Effector memory CD8-positive, alpha-beta T cell (primary cell): ENCODE data around the gene UFD1.
A peak's percentile ranks its signal among the peaks of the same experiment; 100 is the strongest.

Source experiments
- ATAC-seq: fragments of 150-1000 bp; cut with Tn5 transposase; replicated peaks from 2 replicates; pipeline ENCODE4 v1.10.0; 2021; ENCODE audit warnings: mild to moderate bottlenecking, moderate library complexity
- DNase-seq, 3 experiments: peaks; one replicate each; pipeline ENCODE4 v3.0.0; 2021
- H3K27ac Mint-ChIP-seq, 2 donors: one replicate each; pipeline ENCODE4 v1.8.0; 2022; ENCODE audit warnings: mild to moderate bottlenecking in 2 of 2, mixed read lengths in 2 of 2, moderate library complexity in 2 of 2
- H3K27me3 Mint-ChIP-seq, 2 donors: one replicate each; pipeline ENCODE4 v1.8.0; 2022; ENCODE audit warnings: mixed read lengths in 2 of 2
- H3K36me3 Mint-ChIP-seq: one replicate; pipeline ENCODE4 v1.8.0; 2022; ENCODE audit warnings: mild to moderate bottlenecking, moderate library complexity, mixed read lengths; ENCODE audit not compliant: insufficient read depth
- H3K4me1 Mint-ChIP-seq, 2 donors: one replicate each; pipeline ENCODE4 v1.8.0; 2022; ENCODE audit warnings: low read depth in 2 of 2, mixed read lengths in 2 of 2
- H3K4me3 Mint-ChIP-seq, 2 donors: one replicate each; pipeline ENCODE4 v1.8.0; 2022; ENCODE audit warnings: mild to moderate bottlenecking in 2 of 2, mixed read lengths in 2 of 2, moderate library complexity in 2 of 2
- H3K9me3 Mint-ChIP-seq, 2 donors: one replicate each; pipeline ENCODE4 v1.8.0; 2022; ENCODE audit warnings: mixed read lengths in 2 of 2

UFD1 gene

DNA sequence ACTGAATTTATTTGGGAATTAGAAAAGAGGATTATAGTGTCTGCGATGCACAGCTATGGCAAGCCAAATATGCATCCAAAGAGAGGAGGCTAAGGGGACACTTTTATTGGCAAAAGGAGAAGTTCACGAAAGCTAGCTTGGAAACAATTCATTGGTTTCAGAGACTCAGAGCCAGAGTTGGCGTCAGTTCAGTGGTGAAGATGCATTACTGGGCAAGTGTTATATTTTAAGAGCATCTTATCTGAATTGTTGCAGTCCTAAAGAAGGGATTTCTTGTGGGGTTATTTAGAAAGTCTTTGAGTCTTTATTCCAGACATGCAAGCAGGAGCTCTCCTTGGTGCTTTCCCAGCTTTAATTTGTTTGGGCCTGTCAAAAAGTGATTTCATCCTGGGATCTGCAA is 30.2 kb upstream of the UFD1 start:
- Mint-ChIP-seq H3K27ac (no peak overlapping the region), H3K9me3 (no peaks in the 10 kb centered on the region), H3K36me3 (no peaks in the 10 kb centered on the region), H3K4me3 (no peak overlapping the region), H3K27me3 (no peaks in the 10 kb centered on the region), H3K4me1 (peaks cover 6 to 7% of the 10 kb centered on the region in 2 donors)
- DNase-seq (no peak), ATAC-seq (no peak)

DNA sequence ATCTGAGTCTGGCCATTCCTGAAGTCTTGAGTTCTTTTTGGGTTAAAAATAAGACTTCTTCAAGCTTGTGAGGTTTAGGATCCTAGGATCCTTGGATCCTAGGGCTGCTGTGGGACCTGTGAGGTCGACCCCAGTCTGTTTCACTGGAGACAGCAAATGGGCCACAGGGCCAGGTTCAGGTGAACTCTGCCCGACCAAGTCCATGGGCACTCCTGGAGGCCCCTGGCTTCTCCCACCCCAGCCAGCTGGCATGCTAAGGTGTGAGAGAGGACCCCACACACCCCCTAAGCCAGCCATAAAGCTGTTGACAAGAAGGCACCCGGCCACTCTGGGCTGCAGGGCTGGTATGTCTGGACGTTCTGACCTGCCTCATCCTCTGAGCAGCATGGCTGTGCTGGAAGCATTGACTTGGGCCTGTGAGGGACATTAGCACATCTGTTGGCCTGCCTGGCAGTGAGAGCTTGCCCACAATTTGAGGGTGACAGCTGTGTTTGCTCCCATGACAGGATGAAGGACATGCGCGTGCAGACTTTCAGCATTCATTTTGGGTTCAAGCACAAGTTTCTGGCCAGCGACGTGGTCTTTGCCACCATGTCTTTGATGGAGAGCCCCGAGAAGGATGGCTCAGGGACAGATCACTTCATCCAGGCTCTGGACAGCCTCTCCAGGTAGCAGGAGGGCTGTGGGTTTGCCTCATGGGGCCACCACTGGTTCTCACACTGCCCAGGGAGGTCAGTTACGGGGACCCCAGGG is 29.2 kb upstream of the UFD1 start:
- Mint-ChIP-seq H3K4me1 (peaks cover 6 to 7% of the 10 kb centered on the region in 2 donors), H3K27ac (no peak overlapping the region), H3K27me3 (no peaks in the 10 kb centered on the region), H3K4me3 (no peak overlapping the region), H3K36me3 (no peaks in the 10 kb centered on the region), H3K9me3 (no peaks in the 10 kb centered on the region)
- ATAC-seq, result no peak
- DNase-seq, result no peak

DNA sequence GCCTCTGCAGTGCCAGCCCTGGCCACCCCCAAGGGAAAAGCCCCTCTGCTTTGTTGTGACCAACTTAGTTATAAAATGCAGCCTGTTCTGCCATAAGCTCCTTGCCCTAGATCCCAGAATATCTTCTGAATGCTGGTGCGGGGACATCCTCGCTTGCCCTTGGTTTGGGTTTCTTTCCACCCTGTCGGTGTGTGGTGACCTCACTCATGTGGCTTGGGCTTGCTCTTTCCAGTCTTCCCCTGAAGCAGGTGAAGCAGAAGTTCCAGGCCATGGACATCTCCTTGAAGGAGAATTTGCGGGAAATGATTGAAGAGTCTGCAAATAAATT is 28.5 kb upstream of the UFD1 start:
- ATAC-seq, result no peak
- Mint-ChIP-seq H3K4me1 (peaks cover 6 to 7% of the 10 kb centered on the region in 2 donors), H3K4me3 (no peak overlapping the region), H3K27ac (no peak overlapping the region), H3K9me3 (no peaks in the 10 kb centered on the region), H3K36me3 (no peaks in the 10 kb centered on the region), H3K27me3 (no peaks in the 10 kb centered on the region)
- DNase-seq, result no peak

DNA sequence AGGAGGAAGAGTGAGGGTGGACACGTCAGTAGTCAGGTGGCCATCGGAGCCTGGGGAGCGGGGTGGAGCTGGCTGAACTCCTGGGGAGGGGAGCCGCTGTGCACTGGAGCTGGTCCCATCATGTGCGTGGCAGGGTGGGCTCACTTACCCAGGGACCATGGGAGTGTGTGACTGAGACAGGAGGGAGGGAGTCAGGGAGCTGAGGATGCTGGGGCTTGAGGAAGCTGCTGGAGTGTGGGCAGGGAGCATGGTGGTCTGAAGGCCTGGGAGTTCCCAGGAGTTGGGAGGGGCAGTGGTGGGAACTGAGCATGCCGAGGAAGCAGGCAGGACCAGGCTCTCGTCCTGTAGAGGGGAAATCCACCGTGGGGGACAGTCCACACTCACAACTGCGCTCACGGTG is 27.2 kb upstream of the UFD1 start:
- ATAC-seq, result no peak
- DNase-seq, result no peak
- peaks cover 6 to 7% of the 10 kb centered on the region in 2 donors for H3K4me1 Mint-ChIP-seq
- no peak overlapping the region for H3K4me3 Mint-ChIP-seq
- H3K27me3 Mint-ChIP-seq, result no peaks in the 10 kb centered on the region
- no peaks in the 10 kb centered on the region for H3K9me3 Mint-ChIP-seq
- H3K27ac Mint-ChIP-seq, result no peak overlapping the region
- no peaks in the 10 kb centered on the region for H3K36me3 Mint-ChIP-seq

DNA sequence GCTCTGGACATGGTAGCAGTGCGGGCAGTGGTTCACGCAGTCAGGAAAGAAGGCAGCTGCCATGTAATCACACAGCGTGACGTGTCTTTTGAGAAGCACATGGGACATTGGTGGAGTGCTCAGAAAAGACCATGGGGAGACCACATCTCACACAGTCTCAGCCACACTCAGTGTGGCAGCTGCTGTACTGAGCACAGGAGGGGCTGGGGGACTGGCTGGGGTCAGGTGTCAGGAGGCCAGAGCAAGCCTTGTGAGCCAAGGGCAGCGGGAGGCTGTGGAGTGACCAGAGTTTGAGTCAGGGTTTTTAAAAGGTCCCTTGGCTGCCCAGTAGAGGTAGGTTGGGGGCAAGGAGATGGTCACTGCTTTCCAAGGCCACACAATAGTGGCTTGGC is 26.7 kb upstream of the UFD1 start:
- H3K27ac Mint-ChIP-seq, result peak overlapping the region in 1 of 2 donors; percentile 78
- H3K4me3 Mint-ChIP-seq, result no peak overlapping the region
- no peaks in the 10 kb centered on the region for H3K27me3 Mint-ChIP-seq
- no peaks in the 10 kb centered on the region for H3K9me3 Mint-ChIP-seq
- ATAC-seq, result no peak
- peaks cover 6 to 7% of the 10 kb centered on the region in 2 donors for H3K4me1 Mint-ChIP-seq
- no peaks in the 10 kb centered on the region for H3K36me3 Mint-ChIP-seq
- no peak for DNase-seq

DNA sequence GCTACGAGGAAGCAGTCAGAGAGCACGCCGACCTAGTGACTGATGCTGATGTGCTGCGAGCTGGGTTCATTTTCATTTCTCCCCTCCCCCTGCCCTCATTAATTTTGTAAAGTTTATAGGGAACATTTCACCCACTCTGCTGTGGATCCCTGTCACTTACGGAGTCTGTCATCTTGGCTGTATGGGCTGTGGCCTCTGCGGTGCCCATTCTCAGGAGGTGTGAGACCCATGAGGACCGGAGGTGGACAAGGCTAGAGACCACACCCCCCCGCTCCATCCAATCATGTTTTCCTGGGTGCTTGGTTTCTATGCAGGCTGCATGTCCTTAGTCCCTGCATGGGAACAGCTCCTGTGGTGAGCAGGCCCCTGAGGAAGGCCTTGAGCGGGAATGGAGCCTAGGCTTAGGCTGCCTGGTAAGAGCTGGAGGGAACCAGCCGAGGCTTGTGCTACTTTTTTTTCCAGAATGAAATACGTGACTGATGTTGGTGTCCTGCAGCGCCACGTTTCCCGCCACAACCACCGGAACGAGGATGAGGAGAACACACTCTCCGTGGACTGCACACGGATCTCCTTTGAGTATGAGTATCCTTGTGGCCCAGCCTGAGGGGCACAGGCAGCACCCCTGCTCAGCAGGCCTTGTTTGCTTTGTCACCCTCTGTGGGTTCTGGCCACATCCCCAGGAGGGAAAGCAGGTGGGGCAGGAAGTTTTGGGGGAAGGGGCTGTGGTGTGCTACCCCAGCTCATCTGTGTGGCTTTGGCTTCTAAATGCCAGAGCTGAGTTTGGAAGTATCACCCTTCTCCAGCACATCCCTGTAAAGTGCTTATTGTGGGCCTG is 26.1 kb upstream of the UFD1 start:
- Mint-ChIP-seq H3K36me3 (no peaks in the 10 kb centered on the region), H3K4me3 (no peak overlapping the region), H3K27me3 (no peaks in the 10 kb centered on the region), H3K9me3 (no peaks in the 10 kb centered on the region), H3K4me1 (peaks cover 6 to 7% of the 10 kb centered on the region in 2 donors), H3K27ac (peak overlapping the region in 1 of 2 donors; percentile 78)
- ATAC-seq (no peak), DNase-seq (no peak)

DNA sequence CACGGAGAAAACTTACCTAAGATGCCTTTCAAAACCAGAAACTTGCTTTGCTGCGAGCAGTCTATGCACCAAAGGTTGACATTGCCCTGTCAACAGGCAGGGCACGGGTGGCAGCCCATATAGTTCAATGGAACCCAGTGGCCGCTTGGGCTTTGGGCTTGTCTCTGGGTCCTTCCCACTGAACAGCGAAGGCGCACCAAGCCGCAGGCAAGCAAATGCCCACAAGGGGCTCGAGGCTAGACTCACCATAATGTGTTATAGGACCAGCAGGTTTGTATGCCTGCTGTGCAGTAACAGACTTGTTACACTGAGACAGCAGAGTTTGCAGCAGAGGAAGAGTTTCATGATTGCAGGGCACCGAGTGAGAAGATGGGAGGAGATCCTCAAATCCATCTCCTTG is 24.9 kb upstream of the UFD1 start:
- Mint-ChIP-seq H3K9me3 (no peaks in the 10 kb centered on the region), H3K4me1 (peaks cover 6 to 7% of the 10 kb centered on the region in 2 donors), H3K27me3 (no peaks in the 10 kb centered on the region), H3K4me3 (no peak overlapping the region), H3K36me3 (no peaks in the 10 kb centered on the region), H3K27ac (no peak overlapping the region)
- DNase-seq (no peak), ATAC-seq (no peak)

DNA sequence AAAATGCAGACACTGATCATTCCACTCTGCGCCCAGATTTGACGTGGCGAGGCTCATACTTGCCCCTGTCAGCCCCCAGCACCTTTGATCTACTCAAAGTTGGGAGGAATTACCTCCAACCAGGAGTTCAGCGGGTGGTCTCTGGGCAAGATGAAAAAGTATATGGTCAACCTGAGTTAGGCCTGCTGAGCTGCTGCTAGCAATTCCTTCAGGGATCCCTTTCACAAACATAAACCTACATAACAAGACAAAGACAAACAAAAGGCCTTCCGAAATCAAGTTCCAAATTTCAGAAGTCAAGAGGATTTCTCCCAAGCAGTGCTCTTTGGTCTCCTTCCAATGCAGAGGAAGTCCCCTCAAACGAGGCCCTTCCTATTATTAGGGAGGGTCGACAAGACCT is 24.4 kb upstream of the UFD1 start:
- DNase-seq (no peak), ATAC-seq (no peak)
- H3K4me1 Mint-ChIP-seq, result peaks cover 6 to 7% of the 10 kb centered on the region in 2 donors
- no peak overlapping the region for H3K4me3 Mint-ChIP-seq
- H3K36me3 Mint-ChIP-seq, result no peaks in the 10 kb centered on the region
- H3K27ac Mint-ChIP-seq, result no peak overlapping the region
- no peaks in the 10 kb centered on the region for H3K27me3 Mint-ChIP-seq
- no peaks in the 10 kb centered on the region for H3K9me3 Mint-ChIP-seq

DNA sequence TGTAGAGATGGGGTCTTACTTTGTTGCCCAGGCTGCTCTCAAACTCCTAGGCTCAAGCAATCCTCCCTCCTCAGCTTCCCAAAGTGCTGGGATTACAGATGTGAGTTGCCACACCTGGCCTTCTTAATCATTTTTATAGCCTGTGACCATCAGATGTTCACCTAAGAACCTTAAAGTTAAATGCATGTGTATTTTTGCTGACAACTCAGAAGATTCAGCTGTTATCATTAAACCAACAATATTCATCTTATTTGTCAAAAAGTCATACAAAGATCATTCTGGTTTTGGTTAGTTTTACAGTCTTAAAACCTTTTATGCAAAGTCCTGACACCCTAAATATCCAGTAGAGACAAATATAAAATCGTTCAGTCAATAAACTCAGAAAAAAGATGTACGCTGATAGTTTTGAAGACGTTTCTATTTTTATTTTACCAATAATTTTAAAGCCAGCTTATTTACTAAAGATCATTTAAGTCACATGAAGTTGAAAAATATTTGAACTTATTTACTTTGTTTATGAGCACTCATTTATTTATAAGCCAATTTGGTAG is 23.0 kb upstream of the UFD1 start:
- Mint-ChIP-seq H3K4me3 (no peak overlapping the region), H3K9me3 (no peaks in the 10 kb centered on the region), H3K27me3 (no peaks in the 10 kb centered on the region), H3K27ac (peak overlapping the region in 1 of 2 donors; percentile 46), H3K36me3 (no peaks in the 10 kb centered on the region), H3K4me1 (peaks cover 6 to 7% of the 10 kb centered on the region in 2 donors)
- DNase-seq (no peak), ATAC-seq (no peak)

DNA sequence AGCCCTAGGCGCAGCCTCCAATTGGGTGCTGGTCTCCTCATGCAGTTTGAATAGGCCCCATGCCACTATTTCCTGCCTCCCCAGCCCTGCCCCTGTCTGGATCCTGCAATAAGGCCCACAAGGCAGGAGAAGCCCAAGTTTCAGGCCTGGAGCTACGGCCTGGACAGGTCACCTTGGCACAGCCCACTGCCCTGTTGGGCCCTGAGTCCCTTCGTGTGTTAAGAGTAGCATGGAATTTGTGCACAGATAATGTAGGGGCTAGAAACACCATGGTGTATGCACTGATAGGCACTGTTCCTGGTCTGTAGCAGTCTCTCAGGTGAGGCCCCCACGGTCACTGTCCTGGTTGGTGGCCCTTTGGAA is 20.9 kb upstream of the UFD1 start:
- DNase-seq, result no peak
- no peak for ATAC-seq
- Mint-ChIP-seq H3K27ac (peak overlapping the region in 1 of 2 donors; percentile 30), H3K4me1 (no peaks in the 10 kb centered on the region), H3K36me3 (no peaks in the 10 kb centered on the region), H3K9me3 (no peaks in the 10 kb centered on the region), H3K4me3 (no peak overlapping the region), H3K27me3 (no peaks in the 10 kb centered on the region)

DNA sequence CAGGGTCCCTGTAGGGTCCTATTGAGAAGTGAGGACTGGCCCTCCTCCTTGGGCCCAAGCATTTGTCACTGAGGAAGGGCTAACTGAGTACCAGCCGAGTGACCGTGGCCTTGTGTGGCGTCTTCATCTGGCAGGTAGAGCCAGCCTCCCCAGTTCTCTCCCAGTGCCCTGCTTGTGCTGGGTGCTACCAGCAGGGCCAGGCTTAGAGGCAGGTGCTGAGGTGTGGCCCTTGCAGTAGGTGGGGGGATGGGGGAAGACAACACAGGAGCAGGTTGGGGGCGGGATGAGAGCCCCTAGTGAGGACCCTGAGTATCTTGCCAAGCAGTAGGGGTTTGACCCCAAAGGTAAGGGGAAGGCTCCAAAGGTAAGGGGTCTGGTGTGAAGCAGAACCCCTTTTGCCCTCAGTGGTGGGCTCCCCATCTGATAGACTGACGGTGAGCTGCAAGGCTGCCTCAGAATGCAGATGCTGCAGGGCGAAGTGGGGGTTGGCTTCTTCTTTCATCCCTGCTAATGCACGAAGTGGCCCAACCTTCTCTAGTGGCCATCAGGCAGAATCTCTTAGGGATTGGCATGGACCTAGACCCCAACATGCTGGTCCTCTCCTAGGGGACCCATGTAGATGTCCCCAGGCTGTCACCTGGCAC is 20.4 kb upstream of the UFD1 start:
- H3K36me3 Mint-ChIP-seq, result no peaks in the 10 kb centered on the region
- no peaks in the 10 kb centered on the region for H3K9me3 Mint-ChIP-seq
- DNase-seq (no peak), ATAC-seq (no peak)
- no peak overlapping the region for H3K4me3 Mint-ChIP-seq
- H3K27ac Mint-ChIP-seq, result no peak overlapping the region
- H3K4me1 Mint-ChIP-seq, result no peaks in the 10 kb centered on the region
- no peaks in the 10 kb centered on the region for H3K27me3 Mint-ChIP-seq

DNA sequence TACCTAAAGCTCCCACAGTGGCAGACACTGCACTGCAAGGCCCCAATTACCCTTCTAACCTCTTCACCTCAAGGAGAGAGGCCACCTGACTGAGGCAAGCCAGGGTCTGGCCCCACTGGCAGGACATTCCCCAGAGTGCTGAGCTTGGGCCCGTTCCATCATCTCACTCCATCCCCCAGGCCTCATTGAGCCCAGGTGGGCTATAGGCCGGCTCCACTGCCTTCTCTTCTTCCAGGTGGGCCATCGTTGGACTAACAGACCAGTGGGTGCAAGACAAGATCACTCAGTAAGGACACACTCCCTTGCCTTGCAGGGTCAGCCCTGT is 19.8 kb upstream of the UFD1 start:
- no peaks in the 10 kb centered on the region for H3K4me1 Mint-ChIP-seq
- ATAC-seq (no peak), DNase-seq (no peak)
- no peaks in the 10 kb centered on the region for H3K36me3 Mint-ChIP-seq
- no peak overlapping the region for H3K27ac Mint-ChIP-seq
- H3K4me3 Mint-ChIP-seq, result no peak overlapping the region
- no peaks in the 10 kb centered on the region for H3K27me3 Mint-ChIP-seq
- no peaks in the 10 kb centered on the region for H3K9me3 Mint-ChIP-seq

DNA sequence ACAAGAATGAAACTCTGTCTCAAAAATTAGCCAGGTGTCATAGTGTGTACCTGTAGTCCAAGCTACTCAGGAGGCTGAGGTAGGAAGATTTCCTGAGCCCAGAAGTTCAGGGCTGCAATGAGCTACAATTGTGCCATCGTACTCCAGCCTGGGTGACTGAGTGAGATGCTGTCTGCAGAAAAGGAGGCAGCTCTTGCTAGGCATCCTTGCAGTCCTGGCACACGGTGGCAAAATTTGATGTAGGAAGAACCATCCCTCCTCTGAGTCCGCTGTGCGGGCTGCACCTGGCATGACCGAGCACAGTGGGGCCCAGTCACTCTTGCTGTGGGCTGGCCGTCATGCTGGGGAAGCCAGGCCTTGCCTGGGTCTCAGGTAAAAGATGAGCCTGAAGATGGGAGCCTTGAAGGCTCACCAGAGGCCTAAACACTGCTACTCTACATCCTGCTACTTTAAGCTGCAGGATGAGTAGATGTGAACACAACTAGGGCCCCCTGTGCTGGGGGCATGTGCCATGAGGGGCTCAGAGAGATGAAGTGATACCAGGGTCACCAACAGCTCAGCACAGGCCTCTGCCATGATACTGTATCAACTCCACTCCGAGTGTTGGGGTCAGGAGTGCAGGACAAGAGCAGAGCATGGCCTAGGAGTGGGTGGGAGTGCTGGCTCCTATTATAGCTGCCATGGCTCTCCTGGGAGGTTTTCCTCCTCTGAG is 19.3 kb upstream of the UFD1 start:
- Mint-ChIP-seq H3K9me3 (no peaks in the 10 kb centered on the region), H3K27me3 (no peaks in the 10 kb centered on the region), H3K4me3 (no peak overlapping the region), H3K4me1 (no peaks in the 10 kb centered on the region), H3K36me3 (no peaks in the 10 kb centered on the region), H3K27ac (no peak overlapping the region)
- ATAC-seq (no peak), DNase-seq (no peak)
